Inflammatory macrophage treated with lipopolysaccharide for 4 hours (primary cell): Measurements from ENCODE around the gene ANHX.
"Not testable (repeated sequence)": the region's sequence is repeated elsewhere in the genome, so short reads cannot be mapped to it uniquely, and the experiment has no call there.

Source experiments
- DNase-seq: peaks from one replicate; pipeline ENCODE4 v3.0.0-alpha.2; 2020

ANHX gene

GRCh38 chr12:133235401-133236112, at the start of gene ANHX:
Gene ANHX (minus strand): TSS chr12:133235877. CDS start chr12:133234356, 1,521 bp downstream.
- DNase-seq: no peak

DNA sequence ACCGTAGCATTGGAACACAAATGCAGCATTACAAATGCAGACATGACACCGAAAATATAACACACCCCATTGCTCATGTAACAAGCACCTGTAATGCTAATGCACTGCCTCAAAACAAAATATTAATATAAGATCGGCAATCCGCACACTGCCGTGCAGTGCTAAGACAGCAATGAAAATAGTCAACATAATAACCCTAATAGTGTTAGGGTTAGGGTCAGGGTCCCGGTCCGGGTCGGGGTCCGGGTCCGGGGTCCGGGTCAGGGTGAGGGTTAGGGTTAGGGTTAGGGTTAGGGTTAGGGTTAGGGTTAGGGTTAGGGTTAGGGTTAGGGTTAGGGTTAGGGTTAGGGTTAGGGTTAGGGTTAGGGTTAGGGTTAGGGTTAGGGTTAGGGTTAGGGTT, 29.0 kb upstream of the ANHX start:
- not testable (repeated sequence) for DNase-seq

DNA sequence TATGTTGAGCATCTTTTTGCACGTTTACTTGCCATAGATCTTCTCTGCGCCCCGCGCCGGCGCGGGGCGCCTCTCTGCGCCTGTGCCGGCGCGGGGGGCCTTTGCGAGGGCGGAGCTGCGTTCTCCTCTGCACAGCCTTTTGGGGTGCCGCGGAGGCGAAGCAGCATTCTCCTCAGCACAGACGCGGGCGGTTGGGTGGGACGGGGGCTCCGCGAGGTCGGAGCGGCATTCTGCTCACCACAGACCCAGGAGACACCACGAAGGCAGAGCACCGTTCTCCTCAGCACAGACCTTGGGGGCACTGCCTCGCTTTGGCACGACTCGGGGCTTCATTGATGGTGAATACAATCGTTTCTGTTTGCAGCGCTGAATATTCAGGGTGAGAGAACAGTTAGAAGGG, 28.5 kb upstream of the ANHX start:
- DNase-seq: no peak

GRCh38 chr12:133256321-133256720, 20.6 kb upstream of the ANHX start:
- DNase-seq: no peak

DNA sequence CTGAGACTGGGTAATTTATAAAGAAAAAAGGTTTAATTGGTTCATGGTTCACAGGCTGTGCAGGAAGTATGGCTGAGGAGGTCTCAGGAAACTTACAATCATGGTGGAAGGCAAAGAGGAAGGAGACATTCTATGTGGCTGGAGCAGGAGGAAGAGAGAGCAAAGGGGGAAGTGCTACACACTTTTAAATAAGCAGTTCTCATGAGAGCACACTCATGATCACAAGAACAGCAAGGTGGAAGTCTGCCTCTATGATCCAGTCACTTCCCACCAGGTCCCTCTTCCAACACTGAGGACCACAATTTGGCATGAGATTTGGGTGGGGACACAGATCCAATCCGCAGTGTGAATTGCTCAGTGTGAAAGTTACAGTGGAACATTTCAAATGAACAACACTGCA, 20.2 kb upstream of the ANHX start:
- DNase-seq: not testable (repeated sequence)

DNA sequence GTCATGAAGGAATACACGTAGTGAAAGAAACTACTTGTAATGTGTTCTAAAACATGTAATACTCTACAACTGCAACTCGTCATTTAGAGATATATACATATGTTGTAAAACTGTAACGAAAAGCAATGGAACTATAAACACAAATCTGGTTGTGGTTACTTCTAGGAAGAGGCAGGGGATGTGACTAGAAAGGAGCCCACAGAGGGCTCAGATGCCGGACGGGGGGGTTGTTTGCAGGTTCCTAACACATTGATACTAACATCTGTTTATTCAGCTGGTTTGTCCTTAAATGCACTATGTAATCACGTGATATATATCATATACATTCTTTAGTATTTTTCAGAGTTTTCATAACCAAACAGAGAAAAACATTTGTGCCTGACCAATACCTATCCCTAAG, 16.1 kb upstream of the ANHX start:
- DNase-seq: no peak

DNA sequence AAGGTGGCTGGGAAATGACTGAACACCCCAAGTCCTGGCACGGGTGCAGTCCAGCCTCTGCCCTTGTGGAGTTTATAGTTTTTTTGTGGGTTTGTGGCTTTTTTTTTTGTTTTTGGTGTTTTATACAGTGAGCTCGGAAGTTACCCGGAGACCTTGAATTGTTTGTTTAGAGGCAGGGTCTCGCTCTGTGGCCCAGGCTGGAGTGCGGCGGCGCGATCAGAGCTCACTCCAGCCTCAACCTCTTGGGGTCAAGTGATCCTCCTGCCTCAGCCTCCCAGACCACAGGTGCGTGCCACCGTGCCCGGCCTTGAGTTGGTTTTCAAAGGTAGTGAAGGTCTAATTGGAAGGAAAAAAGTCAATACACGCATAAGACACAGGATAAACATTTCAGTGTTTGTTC, 879 bp upstream of the ANHX start:
- no peak for DNase-seq

DNA sequence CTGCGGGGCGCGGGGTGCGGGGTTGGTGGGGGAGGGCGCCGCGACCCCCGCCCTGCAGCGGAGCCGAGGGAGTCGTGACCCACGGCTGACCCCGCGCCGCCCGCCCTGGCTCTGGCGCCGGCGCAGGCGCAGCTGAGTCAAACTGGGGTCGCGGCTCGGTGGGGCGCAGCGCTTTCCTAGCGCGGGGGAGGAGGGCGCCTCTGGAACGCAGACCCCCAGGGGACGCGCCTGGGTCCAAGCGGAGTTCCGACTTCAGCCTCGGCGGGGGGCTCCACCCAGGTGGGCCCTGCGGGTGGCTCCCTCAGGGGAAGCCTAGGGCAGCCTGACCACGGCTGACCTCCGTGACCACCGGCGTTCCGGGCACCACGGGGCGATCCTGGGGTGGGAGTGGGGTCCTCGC, 467 bp upstream of the ANHX start:
- DNase-seq: no peak

DNA sequence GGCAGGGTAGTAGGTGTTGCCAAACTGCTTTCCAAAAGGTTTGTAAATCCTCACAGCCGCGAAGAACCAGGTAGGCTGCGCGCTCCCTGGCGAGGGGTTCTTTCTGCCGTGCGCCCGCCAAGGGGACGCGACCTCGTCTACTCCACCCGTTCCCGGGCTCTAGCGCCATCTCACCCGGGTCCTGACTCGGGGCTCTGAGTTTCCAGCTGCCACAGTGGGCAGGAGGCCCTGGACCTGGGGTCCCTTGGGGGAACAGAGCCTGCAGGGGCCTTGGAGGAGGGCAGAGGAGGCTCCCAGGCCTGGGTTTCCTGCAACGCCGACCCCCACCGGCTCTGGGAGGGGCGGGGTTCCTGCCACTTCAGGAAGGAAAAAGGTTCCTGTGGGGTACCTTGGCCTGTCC, 706 bp downstream of the ANHX start:
- no peak for DNase-seq

DNA sequence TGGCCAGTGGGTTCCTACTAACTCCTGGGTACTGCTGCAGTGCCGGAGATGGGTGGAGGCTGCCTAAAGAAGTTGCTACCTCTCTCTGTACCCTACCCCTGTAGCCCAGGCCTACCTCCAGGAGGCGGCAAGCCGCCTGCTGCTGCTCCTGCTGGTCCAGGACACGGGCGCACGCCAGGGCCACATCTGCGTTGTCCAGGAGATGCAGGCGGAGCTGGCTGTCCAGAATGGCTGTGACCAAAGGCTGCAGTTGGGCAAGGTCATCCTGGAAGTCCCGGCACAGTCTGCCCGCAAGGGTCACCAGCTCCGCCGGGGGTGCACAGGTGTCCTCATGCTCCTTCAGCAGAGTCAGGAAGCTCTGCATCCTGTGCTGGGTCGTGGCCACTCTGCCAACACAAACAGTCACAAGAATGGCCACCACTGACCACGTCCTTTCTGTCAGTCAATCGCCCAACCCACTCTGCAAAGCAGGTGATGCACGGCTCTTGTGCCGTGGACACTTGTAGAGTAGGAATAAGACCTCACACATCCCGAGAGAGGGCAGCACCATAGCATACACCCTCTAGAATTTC, 1.6 kb downstream of the ANHX start:
- DNase-seq: no peak

DNA sequence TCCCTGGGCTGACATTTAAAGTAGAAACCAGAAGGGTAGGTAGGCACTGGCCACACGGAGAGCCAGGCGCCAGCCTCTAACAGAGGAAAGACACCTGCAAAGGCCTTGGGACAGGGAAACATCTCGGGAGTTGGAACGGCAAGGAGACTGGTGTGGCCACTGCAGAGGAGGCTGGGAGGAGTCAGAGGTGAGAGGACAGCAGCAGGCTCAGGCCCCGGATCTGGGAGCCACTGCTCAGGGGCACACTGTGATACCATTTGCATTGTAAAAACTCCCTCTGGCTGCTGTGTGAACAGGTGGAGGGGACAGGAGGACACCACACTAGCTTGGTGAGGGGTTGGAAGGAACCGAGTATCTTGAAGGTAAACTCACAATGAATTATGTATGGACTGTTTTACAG, 2.7 kb downstream of the ANHX start:
- no peak for DNase-seq

GRCh38 chr12:133231001-133231400, 4.7 kb downstream of the ANHX start:
- no peak for DNase-seq

- DNase-seq: no peak
These were observed 8.3 kb downstream of the ANHX start for GRCh38 chr12:133227281-133227852.

- no peak for DNase-seq
These were observed 9.0 kb downstream of the ANHX start for GRCh38 chr12:133226690-133227089.

DNA sequence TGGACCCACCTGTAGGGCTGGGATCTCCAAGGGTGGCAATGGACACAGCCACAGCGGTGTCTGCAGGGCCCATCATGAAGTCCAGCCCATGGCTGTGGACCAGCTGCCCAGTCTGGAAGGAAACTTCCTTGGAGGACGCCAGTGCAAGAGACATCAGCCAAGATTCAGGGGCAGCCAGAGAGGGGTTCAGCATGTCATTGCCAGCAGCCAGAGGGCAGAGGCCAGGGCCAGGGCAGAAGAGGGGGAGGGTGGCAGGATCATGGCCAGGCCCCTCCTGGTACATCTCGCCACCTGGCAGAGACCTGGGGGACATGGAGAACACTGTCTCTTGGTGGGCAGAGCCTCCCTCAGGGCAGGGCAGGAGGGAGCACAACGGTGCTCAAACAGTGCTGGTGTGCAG, 10.2 kb downstream of the ANHX start:
- no peak for DNase-seq

GRCh38 chr12:133222211-133222610, 13.5 kb downstream of the ANHX start:
- DNase-seq: no peak

DNA sequence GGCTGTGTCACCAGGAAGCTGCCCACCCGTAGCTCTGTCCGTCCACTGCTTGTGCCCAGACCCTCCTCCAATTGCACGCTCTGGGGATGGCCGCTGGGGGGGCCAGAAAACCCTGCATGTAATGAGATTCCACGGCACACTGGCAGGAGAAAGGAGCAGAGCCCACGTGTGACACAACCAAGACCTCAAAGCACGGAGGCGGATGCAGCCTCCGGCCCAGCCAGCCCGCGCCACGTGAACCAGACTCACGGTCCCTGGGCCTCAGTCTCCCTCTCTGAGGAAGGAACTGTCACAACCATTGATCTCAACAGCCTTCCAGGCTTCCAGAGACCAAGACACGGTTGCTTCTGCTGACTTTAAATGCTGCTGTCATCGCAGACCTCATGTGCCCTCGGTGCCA, 14.4 kb downstream of the ANHX start:
- DNase-seq: no peak

DNA sequence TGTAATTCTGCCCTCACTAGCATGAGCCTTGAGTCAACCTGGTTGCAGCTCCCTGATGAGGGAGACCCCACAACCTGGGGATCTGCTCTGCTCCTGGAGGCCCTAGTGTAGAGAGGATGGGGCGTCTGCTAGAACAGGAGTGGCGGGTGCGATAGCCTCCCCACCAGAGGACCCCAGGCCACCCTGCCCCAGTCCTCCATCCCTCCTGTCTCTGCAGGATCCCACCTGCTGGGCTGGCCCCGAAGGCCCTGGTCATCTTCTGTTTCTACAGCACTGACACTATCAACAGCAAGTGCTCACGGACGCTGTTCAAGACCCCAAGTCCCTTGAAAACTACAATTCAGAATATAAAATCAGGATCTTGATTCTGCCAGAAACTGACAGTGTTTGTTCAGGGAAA, 15.2 kb downstream of the ANHX start:
- DNase-seq: no peak

GRCh38 chr12:133217219-133217618, 18.5 kb downstream of the ANHX start:
- no peak for DNase-seq

DNA sequence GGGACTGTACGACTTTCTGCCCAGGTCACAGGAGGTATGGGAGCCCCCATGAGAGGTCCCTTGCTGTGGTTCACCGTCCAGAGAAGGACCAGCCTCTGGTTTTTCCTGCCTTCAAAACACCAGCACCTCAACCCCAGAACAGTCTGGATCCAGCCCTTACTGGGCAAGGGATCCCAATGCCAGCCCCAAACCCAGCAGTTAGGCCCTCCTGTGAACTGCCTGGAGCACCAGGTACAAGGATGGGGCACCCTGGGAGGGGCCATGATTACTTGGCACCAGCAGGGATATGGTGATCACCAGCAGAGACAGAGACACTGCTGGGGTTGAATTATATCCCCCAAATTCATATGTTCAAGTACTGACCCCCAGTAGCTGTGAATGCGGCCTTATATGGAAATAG, 20.0 kb downstream of the ANHX start:
- no peak for DNase-seq

- DNase-seq: no peak
These were observed 29.3 kb downstream of the ANHX start for GRCh38 chr12:133206390-133206789.

- no peak for DNase-seq
These were observed 31.4 kb downstream of the ANHX start for GRCh38 chr12:133204264-133204603.

DNA sequence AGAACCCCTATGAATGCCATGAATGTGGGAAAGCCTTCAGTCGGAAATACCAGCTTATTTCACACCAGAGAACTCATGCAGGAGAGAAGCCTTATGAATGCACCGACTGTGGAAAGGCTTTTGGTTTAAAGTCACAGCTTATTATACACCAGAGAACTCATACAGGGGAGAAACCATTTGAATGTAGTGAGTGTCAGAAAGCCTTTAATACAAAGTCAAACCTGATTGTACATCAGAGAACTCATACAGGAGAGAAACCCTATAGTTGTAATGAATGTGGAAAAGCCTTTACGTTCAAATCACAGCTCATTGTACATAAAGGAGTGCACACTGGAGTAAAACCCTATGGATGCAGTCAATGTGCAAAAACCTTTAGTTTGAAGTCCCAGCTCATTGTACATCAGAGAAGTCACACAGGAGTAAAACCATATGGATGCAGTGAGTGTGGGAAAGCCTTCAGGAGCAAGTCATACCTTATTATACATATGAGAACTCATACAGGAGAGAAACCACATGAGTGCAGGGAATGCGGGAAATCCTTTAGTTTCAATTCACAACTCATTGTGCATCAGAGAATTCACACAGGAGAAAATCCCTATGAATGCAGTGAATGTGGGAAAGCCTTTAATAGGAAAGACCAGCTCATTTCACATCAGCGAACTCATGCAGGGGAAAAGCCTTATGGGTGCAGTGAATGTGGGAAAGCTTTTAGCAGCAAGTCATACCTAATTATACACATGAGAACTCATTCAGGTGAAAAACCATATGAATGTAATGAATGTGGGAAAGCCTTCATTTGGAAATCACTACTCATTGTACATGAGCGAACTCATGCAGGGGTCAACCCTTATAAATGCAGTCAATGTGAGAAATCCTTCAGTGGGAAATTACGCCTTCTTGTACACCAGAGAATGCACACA, 32.1 kb downstream of the ANHX start:
- DNase-seq: no peak
